GM21825 (cell line): ENCODE measurements around the gene RPS15.
A peak's percentile ranks its signal among the peaks of the same experiment; 100 is the strongest.
"Not testable (repeated sequence)": the region's sequence is repeated elsewhere in the genome, so short reads cannot be mapped to it uniquely, and the experiment has no call there.

Experiments
- ATAC-seq: cut with Tn5 transposase; IDR thresholded peaks from one replicate; pipeline ENCODE4 v1.9.1; 2021; ENCODE audit warnings: mild to moderate bottlenecking, moderate library complexity; ENCODE audit not compliant: unreplicated experiment

RPS15 gene

DNA sequence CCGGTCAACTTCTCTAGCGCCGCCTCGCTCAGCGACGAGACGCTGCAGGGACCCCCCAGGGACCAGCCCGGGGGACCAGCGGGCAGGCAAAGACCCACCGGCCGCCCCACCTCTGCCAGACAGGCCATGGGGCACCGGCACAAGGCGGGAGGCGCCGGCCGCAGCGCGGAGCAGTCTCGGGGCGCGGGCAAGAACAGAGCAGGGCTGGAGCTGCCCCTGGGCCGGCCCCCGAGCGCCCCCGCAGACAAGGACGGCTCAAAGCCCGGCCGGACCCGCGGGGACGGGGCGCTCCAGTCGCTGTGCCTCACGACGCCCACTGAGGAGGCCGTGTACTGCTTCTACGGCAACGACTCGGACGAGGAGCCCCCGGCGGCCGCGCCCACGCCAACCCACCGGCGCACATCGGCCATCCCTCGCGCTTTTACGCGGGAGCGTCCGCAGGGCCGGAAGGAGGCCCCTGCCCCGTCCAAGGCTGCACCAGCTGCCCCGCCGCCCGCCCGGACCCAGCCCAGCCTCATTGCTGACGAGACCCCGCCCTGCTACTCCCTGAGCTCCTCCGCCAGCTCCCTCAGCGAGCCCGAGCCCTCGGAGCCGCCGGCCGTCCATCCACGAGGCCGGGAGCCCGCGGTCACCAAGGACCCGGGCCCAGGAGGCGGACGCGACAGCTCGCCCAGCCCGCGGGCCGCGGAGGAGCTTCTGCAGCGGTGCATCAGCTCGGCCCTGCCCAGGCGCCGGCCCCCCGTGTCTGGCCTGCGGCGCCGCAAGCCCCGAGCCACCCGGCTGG, 29.5 kb downstream of the RPS15 start:
- ATAC-seq, result no peak

GRCh38 chr19:1468274-1468820, 30.2 kb downstream of the RPS15 start:
- ATAC-seq, result no peak

DNA sequence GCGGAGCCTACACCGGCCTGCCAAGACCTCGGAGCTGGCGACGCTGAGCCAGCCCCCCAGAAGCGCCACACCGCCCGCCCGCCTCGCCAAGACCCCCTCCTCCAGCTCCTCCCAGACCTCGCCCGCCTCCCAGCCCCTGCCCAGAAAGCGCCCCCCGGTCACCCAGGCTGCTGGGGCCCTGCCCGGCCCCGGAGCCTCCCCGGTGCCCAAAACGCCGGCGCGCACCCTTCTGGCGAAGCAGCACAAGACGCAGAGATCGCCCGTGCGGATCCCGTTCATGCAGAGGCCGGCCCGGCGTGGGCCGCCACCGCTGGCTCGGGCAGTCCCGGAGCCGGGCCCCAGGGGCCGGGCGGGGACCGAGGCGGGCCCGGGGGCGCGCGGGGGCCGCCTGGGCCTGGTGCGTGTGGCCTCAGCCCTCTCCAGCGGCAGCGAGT, 30.6 kb downstream of the RPS15 start:
- ATAC-seq, result no peak

DNA sequence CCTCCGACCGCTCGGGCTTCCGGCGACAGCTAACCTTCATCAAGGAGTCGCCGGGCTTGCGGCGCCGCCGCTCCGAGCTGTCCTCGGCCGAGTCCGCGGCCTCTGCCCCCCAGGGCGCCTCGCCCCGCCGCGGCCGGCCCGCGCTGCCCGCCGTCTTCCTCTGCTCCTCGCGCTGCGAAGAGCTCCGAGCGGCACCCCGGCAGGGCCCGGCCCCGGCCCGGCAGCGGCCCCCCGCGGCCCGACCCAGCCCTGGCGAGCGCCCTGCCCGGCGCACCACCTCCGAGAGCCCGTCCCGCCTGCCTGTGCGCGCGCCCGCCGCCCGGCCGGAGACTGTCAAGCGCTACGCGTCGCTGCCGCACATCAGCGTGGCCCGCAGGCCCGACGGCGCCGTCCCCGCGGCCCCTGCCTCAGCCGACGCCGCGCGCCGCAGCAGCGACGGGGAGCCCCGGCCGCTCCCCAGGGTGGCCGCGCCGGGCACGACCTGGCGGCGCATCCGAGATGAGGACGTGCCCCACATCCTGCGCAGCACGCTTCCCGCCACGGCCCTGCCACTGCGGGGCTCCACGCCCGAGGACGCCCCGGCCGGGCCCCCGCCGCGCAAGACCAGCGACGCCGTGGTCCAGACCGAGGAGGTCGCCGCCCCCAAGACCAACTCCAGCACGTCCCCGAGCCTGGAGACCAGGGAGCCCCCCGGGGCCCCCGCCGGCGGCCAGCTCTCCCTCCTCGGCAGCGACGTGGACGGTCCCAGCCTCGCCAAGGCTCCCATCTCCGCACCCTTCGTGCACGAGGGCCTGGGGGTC, 31.3 kb downstream of the RPS15 start:
- ATAC-seq, result no peak

DNA sequence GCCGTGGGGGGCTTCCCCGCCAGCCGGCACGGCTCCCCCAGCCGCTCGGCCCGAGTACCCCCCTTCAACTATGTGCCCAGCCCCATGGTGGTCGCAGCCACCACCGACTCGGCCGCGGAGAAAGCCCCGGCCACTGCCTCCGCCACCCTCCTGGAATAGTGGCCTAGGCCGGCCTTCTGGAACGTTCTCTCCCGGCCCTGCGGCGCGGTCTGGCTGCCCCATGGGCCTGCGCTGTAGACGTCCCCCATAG, 31.8 kb downstream of the RPS15 start:
- ATAC-seq, result no peak

DNA sequence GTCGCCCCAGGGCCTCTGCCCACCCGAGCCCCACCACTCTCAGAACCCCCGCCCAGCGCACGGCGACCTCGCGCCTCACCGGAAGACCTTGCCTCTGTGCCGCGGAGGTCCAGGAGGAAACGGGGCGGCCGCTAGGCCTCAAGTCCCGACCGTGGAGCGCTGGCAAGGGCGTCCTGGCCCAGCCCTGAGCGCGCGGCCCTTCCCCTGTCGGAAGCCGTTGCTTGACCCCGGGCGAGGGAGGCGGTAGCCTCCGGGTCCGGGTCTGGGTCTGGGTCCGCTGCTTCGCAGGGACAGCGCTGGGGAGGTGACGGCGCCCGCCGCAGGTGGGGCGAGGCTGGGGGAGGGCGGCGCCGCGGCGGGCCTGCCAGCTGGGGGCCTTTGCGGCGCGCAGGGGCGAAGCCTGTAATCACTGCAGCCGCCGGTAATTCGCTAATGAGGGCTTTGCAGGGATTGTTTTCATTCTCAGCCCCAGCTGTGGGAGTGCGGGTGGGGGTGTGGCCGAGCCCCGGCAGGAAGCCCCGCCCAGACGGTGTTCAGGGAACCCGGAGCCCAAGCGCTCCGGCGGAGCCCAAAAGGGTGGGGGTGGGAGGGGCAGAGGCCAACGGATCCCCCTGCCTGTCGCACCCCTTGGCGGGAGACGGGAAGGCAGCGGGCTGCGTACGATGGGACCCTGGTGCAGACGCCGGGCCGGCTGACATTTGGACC, 32.3 kb downstream of the RPS15 start:
- ATAC-seq, result no peak

DNA sequence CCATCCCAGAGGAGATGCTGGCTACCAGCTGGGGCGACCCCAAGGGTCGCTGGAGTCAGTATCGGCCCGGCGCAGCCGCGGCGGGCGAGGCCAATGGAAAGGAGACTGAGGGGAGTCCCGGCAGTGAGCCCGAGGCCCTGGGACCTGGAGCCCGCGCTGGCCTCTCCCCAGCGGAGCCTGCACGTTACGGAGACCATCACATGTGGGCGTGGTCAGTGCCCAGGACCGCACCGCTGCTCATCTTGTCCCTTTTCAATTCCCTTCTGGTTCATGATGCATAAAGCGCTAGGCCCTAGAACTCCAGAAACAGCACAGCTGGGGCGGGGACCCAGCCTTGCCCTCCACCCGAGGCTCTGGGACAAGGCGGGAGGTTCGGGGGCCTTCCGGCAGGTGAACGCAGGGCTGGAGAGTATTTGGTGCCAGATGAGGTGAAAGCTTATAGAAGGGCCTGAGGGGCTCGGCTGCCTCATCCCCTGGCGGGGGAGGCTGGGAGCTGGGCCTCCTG, 32.9 kb downstream of the RPS15 start:
- ATAC-seq, result no peak

DNA sequence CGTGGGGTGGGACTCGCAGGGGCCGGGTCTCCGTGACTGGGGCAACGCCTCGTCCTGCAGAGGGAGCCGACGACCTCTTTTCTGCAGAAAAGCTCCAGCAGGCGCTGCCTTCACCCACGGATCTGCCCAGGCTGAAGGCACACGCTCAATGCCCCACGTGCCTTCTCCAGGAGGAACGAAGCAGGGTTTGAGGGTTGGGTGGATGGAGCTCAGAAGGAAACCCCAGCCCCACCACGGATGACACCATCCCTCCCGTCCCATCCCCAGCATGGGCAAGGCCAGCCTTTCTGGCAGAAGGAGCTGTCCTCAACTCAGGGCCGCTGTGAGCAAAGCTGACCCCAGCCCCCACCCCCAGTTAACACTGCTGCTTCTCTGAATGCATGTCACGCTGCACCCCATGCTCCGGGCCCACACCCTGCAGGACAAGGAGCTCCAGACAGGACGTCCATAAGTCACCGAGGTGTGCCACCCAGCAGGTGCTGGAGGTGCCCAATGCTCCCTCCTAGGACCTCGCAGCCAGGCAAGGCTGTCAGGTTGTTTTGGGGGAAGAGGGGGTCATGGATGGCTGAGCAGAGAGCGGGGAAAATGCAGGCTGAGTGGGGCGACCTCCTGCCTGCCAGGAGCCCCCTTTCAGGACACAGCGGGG, 33.4 kb downstream of the RPS15 start:
- no peak for ATAC-seq

GRCh38 chr19:1472231-1473084, 34.3 kb downstream of the RPS15 start:
- no peak for ATAC-seq

DNA sequence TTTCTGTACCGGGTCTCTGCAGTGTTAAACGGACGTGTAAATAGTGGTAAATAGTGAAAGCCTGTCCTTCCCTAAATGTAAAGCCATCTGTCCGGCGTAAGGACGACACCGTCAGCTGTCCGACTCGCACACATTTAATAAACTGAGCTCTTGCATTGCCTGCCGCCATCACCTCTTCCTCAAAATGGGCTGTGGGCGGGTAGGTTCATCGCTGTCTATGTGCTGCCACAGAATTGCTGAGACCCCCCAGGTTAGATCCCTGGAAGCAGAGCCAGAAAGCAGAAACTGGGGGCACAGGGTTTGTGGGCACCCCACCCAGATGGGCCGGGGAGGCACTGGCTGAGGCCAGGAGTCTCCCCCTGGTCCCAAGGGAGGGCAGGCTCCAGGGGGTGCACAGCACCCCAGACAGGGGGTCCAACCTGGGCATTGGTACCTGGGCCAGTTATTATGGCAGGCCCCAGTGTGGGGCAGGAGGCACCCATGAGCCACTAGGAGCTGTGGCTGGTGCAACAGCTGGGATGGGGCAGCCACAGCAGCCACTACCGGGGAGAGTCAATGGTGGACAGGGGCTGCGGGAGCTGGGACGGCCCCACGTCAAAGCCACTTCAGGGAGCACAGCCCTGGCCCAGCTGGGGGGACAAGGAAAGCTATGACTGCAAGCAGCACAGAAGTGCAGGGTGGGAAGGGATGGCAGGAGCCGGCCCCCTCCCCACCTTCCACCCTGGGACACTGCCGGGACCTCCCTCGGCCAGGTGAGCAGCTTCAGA, 35.1 kb downstream of the RPS15 start:
- ATAC-seq, result no peak

GRCh38 chr19:1474011-1474764, 36.0 kb downstream of the RPS15 start:
- no peak for ATAC-seq

GRCh38 chr19:1474765-1475351, 36.7 kb downstream of the RPS15 start:
- no peak for ATAC-seq

- ATAC-seq, result no peak
Measured at GRCh38 chr19:1475751-1476437, 37.7 kb downstream of the RPS15 start.

DNA sequence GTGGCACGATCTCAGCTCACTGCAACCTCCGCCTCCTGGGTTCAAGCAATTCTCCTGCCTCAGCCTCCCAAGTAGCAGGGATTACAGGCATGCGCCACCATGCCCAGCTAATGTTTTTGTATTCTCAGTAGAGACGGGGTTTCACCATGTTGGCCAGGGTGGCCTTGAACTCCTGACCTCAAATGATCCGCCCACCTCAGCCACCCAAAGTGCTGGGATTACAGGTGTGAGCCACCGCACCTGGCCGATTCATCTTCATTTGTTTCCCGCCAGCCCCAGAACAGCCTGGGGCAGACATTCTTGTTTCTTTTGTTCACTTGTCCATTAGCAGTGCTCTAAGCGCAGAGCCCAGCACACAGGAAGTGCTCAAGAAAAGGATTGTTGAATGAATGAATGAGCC, 38.9 kb downstream of the RPS15 start:
- not testable (repeated sequence) for ATAC-seq

- peak; percentile 60 for ATAC-seq
Measured at GRCh38 chr19:1478934-1479707, 40.9 kb downstream of the RPS15 start, which contains the start of gene C19orf25. Gene C19orf25 (minus strand): TSS chr19:1479215. CDS start chr19:1478903, 312 bp downstream.

- no peak for ATAC-seq
Measured at GRCh38 chr19:1481224-1481892, 43.2 kb downstream of the RPS15 start.
